HG03460 (cell line): ENCODE measurements around the gene ERBB4.

Source experiments
- ATAC-seq: cut with Tn5 transposase; IDR thresholded peaks from one replicate; pipeline ENCODE4 v1.9.1; 2021; ENCODE audit not compliant: unreplicated experiment

The ERBB4 gene

DNA sequence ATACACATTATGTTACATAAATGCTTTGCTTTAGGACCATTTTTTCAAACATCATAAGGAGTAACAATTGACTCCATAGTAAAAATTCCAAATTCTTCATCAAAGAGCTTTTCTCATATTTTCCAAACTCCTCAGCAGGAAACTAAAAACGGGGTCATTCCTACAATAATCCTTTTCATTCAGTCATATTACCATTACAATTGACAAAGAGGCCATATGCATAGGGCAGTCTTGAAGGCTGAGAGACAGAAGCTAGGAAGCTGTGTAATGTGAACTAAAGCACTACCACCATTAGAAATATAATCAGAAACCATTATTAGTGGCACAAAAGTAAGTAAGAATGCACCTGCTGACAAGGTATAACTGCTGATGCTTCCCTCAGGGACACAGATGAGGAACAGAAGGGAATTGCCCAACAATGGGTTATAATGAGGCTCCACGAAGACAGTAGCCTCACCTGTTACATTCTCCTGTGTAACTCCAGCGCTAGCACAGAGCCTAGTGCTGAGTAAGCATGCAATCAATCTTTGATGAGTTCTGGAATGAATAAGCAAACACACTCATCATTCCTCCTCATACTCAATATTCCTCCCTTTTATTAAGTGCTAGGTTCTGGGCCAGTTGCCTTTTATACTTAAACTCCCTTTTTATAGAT is 1039.9 kb downstream of the ERBB4 start:
- no peak for ATAC-seq

DNA sequence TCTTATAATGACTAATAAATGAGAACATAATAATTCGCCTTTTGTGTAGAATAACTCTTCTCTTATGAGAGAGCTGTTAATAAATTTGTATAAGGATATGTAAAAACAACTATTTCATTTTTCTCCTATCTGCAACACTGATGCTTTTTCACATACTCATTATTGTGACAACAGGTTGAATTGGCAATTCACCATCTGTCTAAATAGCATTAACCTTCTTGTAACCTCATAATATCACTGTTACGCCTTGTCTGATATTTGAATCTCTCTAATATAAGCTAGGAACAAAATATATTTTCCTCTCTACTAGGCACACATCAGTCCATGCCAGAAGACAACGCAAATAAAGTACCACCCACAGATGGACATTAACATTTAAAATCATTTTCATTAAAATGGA is 1043.3 kb downstream of the ERBB4 start:
- ATAC-seq, result no peak

DNA sequence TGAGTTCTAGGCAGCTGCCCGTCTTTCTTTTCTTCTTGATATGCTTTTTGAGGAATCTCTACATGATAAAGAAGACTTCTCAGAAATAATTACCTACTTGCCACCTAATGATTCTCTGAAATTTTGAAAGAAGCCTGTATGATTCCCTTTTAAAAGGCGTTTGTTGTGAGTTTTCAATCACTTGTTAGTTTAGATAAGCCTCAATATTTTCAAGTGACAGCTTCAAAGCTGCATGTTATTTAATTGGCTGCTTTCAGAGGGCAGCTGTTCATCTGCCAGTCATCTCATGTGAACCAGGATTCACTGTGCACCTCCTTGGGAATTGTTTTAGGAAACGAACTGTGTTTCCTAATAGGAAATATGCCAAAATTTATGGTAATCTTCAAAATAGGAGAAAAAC is 1044.1 kb downstream of the ERBB4 start:
- no peak for ATAC-seq

DNA sequence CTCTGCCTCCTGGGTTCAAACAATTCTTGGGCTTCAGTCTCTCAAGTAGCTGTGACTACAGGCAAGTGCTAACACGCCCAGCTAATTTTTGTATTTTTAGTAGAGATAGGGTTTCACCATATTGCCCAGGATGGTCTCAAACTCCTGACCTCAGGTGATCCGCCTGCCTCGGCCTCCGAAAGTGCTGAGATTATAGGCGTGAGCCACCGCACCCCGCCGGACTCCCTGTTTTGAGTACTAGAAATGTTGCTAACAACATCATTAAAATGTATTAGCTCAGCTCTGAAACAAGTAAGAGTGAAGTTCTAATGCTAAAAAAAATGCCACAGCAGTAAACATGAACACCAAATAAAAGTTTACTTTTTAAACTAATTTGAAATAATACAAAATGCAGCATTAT is 1044.5 kb downstream of the ERBB4 start:
- ATAC-seq, result no peak

DNA sequence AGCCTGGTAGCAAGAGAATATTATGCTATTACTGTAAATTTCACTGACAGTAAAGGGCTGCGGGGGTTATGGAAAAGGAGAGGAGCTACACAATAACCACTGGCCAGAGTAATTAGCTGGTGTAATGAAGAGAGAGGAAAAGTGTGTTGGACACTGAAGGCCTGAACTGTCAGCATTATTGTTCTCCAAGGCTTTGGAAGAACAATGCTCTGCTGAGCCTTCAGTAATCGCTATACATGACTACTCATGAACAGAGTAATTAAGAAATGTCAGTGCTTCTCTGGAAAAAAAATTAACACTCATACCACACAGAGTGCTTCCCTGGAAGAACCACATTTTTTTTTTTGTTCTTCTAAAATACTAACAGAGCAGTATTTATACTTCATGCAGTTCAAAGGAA is 1050.9 kb downstream of the ERBB4 start:
- ATAC-seq, result no peak

DNA sequence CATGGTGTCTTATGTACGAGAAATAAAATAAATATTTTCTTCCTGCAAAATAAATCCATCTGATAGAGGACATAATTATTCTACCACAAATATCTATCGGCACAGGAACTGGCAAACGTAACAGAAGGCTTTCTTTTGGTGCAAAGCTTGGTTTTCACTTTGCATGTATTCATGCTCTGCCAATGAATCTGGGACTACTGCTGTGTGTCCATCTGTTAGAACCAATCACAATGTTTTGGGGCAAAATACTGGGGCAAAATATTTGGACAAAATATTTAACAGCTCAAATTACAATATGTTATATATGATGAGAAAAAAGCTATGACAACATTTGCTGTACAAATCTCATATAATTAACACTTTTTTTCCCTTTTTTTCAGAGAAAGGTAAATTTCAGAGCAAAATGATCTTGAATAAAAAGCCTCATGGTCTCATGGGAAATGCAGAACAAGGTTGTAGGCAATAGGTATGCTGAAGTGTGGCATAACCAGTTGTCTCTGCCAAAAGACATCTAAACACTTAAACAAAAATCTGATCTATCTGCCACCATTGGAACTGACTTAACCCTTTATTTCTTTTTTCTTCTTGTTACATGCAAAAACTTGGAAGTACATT is 1059.0 kb downstream of the ERBB4 start:
- no peak for ATAC-seq

DNA sequence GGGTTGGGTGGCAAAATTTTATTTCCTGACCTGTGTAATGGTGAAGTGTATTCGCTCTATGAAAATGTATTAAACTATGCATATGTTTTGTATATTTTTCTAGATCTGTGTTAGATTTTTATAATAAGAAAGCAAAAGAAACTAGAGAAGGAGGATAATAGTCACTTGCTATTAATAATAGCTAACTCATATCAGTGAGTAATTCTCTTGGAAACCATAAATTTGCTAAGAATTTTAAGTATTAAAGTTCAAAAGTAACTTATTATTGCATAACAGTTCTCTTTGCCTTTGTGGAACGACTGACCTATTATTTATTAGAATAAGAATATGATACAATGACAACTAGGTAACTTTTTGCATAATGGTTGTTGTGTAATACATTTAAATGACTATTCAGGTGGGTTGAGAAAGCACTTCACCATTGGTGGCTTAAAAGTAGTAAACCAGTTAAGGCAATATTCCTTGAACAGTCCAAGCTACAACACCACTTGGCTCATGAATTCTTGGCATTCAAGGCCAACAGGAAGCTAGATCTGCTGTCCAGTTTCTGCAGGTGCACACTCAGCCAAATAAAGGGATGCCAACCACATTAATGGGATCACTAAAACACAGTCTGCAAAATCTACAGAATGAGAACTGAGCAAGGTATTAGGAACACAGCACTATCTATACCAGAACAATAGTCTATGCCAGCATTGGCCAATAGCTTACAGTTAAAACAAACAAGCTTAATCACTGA is 1060.9 kb downstream of the ERBB4 start:
- no peak for ATAC-seq

DNA sequence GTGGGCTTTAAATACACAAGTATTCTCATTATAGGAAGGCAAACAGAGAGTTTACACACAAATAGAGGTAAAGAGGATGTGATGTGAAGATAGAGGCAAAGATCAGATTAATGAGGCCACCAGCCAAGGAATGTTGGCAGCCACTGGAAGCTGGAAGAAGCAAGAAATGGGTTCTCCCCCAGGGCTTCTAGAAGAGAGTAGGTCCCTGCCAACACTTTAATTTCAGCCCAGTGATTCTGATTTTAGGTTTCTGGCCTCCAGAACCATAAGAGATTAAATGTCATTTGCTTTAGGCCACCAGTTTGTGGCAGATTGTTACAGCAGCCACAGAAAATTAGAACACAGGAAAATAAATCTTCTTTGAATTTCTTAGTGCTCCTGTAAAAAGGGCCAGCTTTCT is 1065.5 kb downstream of the ERBB4 start:
- ATAC-seq, result no peak

DNA sequence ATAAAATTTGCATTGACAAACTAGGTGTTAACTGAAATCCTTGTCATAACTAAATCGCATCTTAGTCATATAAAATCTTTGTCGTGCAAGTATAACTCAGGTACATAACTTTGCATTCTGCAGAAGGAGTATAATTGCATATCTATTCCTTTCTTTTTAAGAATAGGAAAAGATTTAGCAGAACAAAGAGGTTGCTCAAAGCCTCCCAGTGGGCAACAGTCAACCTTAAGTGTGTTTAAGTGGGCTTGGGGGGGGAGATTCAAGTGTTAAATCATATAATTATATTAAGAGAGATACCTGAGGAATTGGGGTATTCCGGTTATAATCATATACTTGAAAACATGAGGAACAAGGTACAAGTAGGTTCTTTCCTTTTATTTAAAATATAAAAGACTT is 1068.9 kb downstream of the ERBB4 start:
- no peak for ATAC-seq

DNA sequence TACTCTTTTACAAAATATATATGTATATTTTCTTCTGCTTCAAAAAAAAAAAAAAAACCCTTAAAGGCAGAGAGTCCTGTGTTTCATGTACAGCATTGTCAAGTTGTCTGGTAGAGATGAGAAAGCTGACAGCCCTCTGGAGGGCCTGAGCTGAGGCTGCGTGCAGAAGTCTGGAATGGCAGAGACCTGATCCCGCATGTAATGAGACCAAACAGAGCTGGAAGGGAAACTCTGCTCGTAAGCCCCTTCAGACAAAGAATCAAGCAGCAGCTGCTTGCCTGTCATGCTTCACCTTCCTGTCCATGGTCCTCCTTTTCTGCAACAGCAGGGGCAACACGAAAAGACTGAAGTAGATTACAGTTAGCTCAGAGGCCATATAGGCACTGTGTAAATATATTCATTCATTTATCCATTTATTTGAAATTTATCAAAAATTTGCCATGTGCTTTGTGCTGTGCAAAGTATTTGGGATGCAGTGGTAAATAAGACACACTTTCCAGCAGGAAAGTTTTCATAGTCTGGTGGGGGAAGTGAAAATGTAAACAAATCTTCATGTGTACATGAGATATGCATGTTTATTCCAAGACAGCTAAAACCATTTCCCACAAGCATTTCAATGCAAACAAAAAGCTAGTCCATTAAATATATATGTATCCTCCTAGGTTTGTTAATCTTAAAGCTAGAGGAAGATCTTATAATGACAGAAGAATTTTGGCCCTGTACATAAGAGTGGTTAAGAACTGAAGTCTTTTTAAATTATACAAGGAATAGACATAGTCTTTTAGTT is 1069.5 kb downstream of the ERBB4 start:
- no peak for ATAC-seq

DNA sequence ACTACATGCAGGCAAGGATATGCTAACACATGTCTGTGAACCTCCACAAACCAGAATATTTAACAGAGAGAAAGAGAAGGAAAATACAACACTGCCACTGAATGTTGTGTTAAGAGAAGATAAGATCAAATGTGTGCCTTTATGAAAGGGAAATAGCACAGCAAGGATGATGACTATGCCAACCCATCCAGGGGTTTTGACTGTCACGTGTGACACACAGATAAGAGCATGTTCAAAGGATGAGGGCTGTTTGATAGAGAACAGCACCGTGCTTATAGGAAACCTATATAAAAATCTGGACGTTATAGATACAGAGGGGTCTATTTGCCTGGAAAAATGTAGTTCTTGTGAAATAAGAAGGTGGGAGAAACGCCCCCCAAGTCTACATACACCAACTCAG is 1070.4 kb downstream of the ERBB4 start:
- no peak for ATAC-seq

DNA sequence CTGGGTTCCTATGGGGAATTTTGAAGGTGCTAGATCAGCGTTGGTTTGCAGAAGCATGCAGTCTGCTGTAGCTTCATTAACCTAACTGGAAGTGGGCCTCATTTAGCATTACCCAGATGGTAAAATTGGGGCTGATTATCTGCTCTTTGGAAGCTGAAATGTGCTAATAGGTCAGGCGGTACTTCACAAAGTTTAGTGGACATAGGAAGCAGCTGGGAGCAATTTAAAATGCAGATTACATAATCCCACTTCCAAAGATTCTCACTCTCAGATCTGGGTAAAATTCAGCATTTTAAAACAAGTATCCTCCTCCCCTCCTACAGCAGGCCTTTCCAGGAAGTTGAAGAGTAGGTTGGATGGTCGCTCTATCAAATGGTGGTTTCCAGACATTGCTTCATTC is 1075.2 kb downstream of the ERBB4 start:
- ATAC-seq, result no peak

DNA sequence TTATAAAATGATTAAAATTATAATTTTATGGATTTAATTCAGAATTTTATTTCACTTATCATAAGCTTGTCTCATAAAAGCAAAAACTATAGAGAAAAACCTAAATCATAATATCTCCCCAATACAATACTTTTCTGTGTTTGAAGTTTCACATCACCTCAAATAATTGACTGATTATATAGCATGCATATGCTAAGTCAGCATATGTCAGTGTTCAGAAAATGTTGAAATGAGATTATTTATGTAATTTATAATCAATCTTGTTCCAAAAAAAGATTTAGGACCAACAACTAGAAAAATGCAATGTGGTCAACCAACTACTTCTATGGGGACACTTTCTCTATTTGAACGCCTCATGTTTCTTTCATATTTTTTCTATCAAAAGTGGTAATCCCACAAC is 1079.6 kb downstream of the ERBB4 start:
- no peak for ATAC-seq

DNA sequence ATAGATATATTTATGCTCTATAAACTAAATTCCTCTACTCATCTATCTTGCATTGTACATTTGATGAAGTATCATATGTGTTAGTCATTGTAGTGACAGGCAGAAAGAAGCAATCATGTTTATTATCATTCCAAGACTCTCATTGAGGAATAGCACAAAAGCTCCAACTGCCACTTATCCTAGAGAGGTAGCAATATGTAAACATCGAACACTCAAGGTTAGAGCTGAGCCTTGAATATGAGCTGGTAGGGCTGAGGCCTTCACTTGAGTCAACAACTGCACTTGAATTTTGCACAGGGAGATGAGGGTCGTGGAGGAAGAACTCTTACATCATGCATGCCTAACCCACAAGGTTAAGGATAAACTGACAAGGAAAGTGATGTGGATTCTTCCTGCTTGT is 1081.3 kb downstream of the ERBB4 start:
- no peak for ATAC-seq

DNA sequence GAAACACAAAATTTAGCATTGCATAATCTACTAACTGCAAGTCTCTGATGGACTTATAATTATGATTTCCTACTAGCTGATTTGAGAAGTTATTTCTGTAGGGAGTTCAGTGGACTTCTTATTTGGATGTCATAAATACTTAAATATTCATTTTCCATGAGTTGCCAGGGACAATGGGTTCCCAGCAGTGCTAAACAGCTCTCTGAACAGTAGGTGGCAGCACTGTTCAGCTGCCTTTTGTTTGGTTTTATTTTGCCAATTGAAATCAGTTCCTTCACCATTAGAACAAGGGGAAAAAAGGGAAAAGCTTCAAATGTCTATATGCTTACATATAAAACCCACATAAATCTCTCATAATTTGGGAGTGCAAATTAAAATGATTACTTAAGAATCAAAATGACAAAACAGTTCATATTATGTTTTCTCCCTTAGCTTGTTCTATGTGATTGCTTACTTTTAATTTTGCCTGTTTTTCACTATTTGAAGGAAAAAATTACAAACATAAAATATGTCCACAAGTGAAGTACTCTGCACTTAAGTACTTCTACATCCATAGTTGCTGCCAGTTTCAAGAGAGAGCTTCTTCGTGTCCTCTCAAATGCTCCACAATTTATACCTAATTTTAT is 1083.3 kb downstream of the ERBB4 start:
- ATAC-seq, result no peak

DNA sequence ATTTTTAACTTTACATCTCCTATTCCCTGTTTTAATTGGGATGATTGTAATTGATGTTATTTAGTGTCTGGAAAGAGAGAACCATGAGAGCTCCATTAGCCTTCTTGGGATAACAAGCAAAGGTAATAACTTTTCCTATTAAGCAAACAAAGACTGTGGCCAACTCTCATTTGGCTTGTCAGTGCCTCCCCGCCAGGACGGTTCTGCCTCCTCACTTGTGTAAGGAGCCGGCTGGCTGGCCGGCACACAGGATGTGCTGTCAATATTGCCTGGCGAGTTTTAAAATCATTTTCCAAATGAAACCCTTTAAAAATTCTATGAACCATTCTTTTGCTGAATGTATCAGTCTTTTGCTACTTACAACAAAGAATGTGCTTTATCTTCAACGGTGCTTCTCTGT is 1083.9 kb downstream of the ERBB4 start:
- ATAC-seq, result no peak

DNA sequence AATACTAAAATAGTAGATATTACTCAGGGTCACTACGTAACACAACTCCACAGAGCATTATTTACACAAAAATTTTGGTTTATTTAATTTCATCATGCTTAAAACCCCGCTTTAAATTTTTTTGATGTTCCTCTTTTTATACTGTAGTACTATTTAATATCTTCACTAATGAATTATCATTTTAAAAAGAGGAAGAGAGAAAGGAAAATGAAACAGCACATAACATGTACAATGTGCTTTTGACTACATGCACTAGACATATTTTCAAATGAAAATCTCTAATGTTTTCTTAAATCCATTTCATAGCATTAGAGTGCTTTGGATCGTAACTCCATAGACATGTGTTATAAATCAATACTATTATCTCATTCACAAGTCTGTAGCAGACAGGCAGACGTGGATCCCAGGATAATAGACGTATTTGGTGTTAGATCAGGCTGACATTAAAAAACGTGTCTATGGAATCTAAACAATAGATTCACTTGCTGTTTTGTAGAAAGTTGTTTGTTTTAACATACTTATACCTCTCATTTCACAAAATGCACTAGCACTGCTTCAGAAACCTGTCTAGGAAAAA is 1085.2 kb downstream of the ERBB4 start:
- no peak for ATAC-seq

DNA sequence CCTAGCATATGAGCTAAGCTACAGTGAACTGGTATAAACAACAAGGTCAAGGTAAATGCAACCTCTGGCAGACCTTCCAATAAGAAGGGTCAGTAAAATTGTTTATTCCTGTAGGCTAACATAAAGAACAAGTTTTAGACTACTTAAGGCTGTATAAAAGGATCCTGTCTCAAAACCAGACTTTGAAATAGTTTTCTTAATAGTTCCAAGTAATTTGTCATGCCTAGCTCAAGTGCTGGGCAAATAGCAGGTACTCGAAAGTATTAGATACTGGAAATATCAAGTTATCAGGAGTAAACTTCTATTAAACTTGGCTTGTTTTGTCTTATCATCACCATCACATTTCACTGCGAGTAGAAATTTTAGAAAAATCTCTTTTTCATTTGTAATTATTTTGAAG is 1087.0 kb downstream of the ERBB4 start:
- no peak for ATAC-seq

DNA sequence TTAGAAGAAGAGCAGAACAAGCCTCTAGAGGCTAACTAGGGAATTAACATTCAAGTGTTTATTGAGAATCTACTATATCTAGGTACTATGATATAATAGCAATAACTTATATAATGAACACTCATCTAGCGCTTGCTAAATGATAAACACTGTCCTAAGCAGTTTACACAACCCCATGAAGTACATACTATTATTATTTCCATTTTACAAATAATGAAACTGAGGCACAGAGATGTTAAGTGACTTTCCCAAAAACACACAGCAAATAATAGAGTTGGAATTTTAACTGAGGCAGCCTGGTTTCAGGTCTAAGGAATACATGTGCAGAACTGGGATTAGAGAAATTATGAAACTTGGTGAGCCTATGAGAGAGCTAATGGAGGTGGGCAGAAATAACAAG is 1088.8 kb downstream of the ERBB4 start:
- ATAC-seq, result no peak

DNA sequence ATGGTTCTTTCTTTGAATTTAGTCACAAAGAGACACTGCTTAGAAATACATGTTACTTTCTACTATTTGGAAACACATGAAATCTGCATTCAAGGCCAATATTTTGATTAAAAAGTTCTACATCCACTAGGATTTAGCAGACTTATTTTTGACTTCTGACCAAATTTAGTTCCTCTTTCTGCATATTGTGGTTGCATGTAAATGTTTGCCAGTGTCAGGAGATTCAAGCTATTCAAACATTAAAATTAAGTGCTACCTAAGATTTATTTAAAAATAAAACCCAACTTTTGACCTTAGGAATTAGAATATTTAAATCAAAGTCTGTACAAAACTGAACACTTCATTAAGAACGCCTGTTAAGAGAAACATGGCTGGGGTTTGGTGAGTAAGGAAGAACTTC is 1091.1 kb downstream of the ERBB4 start:
- no peak for ATAC-seq

DNA sequence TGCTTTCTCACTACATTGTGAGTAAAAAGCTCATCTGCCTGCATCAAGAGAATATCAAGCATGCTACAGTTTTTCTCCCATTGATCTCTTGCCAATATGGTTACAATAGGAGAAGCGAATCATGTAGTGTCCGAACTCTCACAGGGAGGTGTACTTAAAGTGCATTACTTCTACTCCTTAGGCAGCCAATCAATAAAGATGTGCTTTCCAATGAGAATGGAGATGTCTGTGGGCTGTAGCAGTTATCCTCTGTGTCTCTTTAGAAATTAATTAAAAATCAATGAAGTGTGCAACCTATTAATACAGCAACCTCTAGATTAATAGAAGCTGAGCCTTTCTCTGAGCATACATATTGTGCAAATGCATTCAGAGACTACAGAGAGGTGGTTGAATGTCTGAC is 1098.5 kb downstream of the ERBB4 start:
- ATAC-seq, result no peak
